ENCODE measurements around the gene LY9.

Gene LY9

GRCh38 chr1:160858507-160858906 lies 62.5 kb downstream of the LY9 start:
- no peak for TF ChIP-seq CTCF (IDR thresholded peaks at IDR 0.05; ENCODE audit: low read depth, low read length, missing control alignments)
- H3K4me3 ChIP-seq (replicated peaks; ENCODE audit: low read depth, low read length) = no peak overlapping the region
- no peak for DNase-seq (ENCODE audit: extremely low read depth, low read depth)

GRCh38 chr1:160859166-160859565 lies 63.2 kb downstream of the LY9 start:
- no peak overlapping the region for H3K4me3 ChIP-seq (replicated peaks; ENCODE audit: low read depth, low read length)
- TF ChIP-seq CTCF (IDR thresholded peaks at IDR 0.05; ENCODE audit: low read depth, low read length, missing control alignments) = no peak
- DNase-seq (ENCODE audit: extremely low read depth, low read depth) = no peak

- no peak for DNase-seq (ENCODE audit: extremely low read depth, low read depth)
- TF ChIP-seq CTCF (IDR thresholded peaks at IDR 0.05; ENCODE audit: low read depth, low read length, missing control alignments) = no peak
Measured at GRCh38 chr1:160860840-160861505, 65.0 kb downstream of the LY9 start.

GRCh38 chr1:160862203-160863060 lies 66.5 kb downstream of the LY9 start, which contains the start of gene CD244:
CD244 (minus strand) TSS chr1:160862887; CDS start chr1:160862677, 210 bp downstream.
- TF ChIP-seq CTCF (IDR thresholded peaks at IDR 0.05; ENCODE audit: low read depth, low read length, missing control alignments) = no peak
- DNase-seq (ENCODE audit: extremely low read depth, low read depth) = no peak
- no peak within 1 kb of the TSS for H3K4me3 ChIP-seq (replicated peaks; ENCODE audit: low read depth, low read length)

More at GRCh38 chr1:160860840-160861505, 65.0 kb downstream of the LY9 start:
- no peak overlapping the region for H3K4me3 ChIP-seq (replicated peaks; ENCODE audit: low read depth, low read length)

- no peak for DNase-seq (ENCODE audit: extremely low read depth, low read depth)
- no peak overlapping the region for H3K4me3 ChIP-seq (replicated peaks; ENCODE audit: low read depth, low read length)
- TF ChIP-seq CTCF (IDR thresholded peaks at IDR 0.05; ENCODE audit: low read depth, low read length, missing control alignments) = no peak
Measured at GRCh38 chr1:160863061-160863773, 67.2 kb downstream of the LY9 start.

GRCh38 chr1:160863774-160864131 lies 67.8 kb downstream of the LY9 start:
- no peak overlapping the region for H3K4me3 ChIP-seq (replicated peaks; ENCODE audit: low read depth, low read length)
- TF ChIP-seq CTCF (IDR thresholded peaks at IDR 0.05; ENCODE audit: low read depth, low read length, missing control alignments) = no peak
- DNase-seq (ENCODE audit: extremely low read depth, low read depth) = no peak

Data from HFF-Myc (cell line).